GM08714 (cell line): ENCODE results near the gene SLC7A6.

Experiments used
- H3K4me3 ChIP-seq: fragments of 200-500 bp; sonication (Bioruptor generic); 2 replicates; pipeline ENCODE4 v1.5.1; 2014; ENCODE audit warnings: mild to moderate bottlenecking, low read length, inconsistent platforms
- ZNF274 ChIP-seq: IDR thresholded peaks from 2 replicates; pipeline ENCODE4 v1.6.1; 2012; ENCODE audit warnings: mild to moderate bottlenecking, low read depth, low read length

SLC7A6 gene

GRCh38 chr16:68257906-68258800, 6.2 kb upstream of the SLC7A6 start:
- no peak for TF ChIP-seq ZNF274
- H3K4me3 ChIP-seq, result no peak overlapping the region

- no peak overlapping the region for H3K4me3 ChIP-seq
- TF ChIP-seq ZNF274, result no peak
Observed at GRCh38 chr16:68259007-68259825, 5.1 kb upstream of the SLC7A6 start.

- TF ChIP-seq ZNF274, result no peak
- H3K4me3 ChIP-seq, result peak overlapping the region; percentile 80; the same call in 1 of the 2 replicates
Observed at GRCh38 chr16:68263559-68264127, 683 bp upstream of the SLC7A6 start.

- TF ChIP-seq ZNF274, result no peak
Observed at GRCh38 chr16:68265078-68265920, 973 bp downstream of the SLC7A6 start.

GRCh38 chr16:68267612-68268405, 3.5 kb downstream of the SLC7A6 start:
- H3K4me3 ChIP-seq, result no peak overlapping the region
- no peak for TF ChIP-seq ZNF274

More at GRCh38 chr16:68265078-68265920, 973 bp downstream of the SLC7A6 start:
- H3K4me3 ChIP-seq, result peak overlapping the region; percentile 80

- no peak for TF ChIP-seq ZNF274
- no peak overlapping the region for H3K4me3 ChIP-seq
Observed at GRCh38 chr16:68269793-68270192, 5.5 kb downstream of the SLC7A6 start.

- no peak for TF ChIP-seq ZNF274
Observed at GRCh38 chr16:68270353-68270752, 6.0 kb downstream of the SLC7A6 start.

GRCh38 chr16:68272507-68273209, 8.3 kb downstream of the SLC7A6 start:
- TF ChIP-seq ZNF274, result no peak
- H3K4me3 ChIP-seq, result no peak overlapping the region

More at GRCh38 chr16:68270353-68270752, 6.0 kb downstream of the SLC7A6 start:
- no peak overlapping the region for H3K4me3 ChIP-seq

- no peak for TF ChIP-seq ZNF274
Observed at GRCh38 chr16:68273459-68273858, 9.1 kb downstream of the SLC7A6 start.

GRCh38 chr16:68273896-68274295, 9.6 kb downstream of the SLC7A6 start:
- no peak overlapping the region for H3K4me3 ChIP-seq
- TF ChIP-seq ZNF274, result no peak

More at GRCh38 chr16:68273459-68273858, 9.1 kb downstream of the SLC7A6 start:
- H3K4me3 ChIP-seq, result no peak overlapping the region

- no peak for TF ChIP-seq ZNF274
- H3K4me3 ChIP-seq, result no peak overlapping the region
Observed at GRCh38 chr16:68274441-68274840, 10.1 kb downstream of the SLC7A6 start.

- no peak for TF ChIP-seq ZNF274
- H3K4me3 ChIP-seq, result no peak overlapping the region; the same call in 1 of the 2 replicates
Observed at GRCh38 chr16:68275611-68276191, 11.4 kb downstream of the SLC7A6 start.
